Measurements from ENCODE around the gene SYNGR3.

The SYNGR3 gene

GRCh38 chr16:1968146-1968953, 21.4 kb upstream of the SYNGR3 start:
- Histone ChIP-seq H3K9me3 (ENCODE audit: low read length) (no peaks in the 10 kb centered on the region), H3K36me3 (ENCODE audit: insufficient read depth, low read length) (peaks cover 12% of the 10 kb centered on the region), H3K4me3 (ENCODE audit: low read depth, low read length, poor library complexity, severe bottlenecking) (no peak overlapping the region), H3K27ac (ENCODE audit: low read depth, low read length, poor library complexity, severe bottlenecking) (no peak overlapping the region), H3K9ac (ENCODE audit: low read length) (no peak overlapping the region), H2AFZ (ENCODE audit: low read length) (no peak overlapping the region), H3K27me3 (ENCODE audit: insufficient read depth, low read length) (no peaks in the 10 kb centered on the region), H4K20me1 (ENCODE audit: insufficient read depth, low read length) (no peaks in the 10 kb centered on the region), H3F3A (ENCODE audit: insufficient read depth, low read length) (peaks cover 4% of the 10 kb centered on the region), H3K9me2 (ENCODE audit: low read depth, low read length) (no peaks in the 10 kb centered on the region), H3K4me2 (ENCODE audit: low read length) (no peak overlapping the region), H3K4me1 (ENCODE audit: insufficient read depth, low read length, severe bottlenecking) (peaks cover 35% of the 10 kb centered on the region), H3K79me2 (ENCODE audit: insufficient read depth, low read length) (peaks cover 20% of the 10 kb centered on the region)
- TF ChIP-seq CTCF (IDR thresholded peaks at IDR 0.05; ENCODE audit: low read length): no peak
- no peak for TF ChIP-seq EZH2 (IDR thresholded peaks at IDR 0.05; ENCODE audit: borderline replicate concordance, low read length)

DNA sequence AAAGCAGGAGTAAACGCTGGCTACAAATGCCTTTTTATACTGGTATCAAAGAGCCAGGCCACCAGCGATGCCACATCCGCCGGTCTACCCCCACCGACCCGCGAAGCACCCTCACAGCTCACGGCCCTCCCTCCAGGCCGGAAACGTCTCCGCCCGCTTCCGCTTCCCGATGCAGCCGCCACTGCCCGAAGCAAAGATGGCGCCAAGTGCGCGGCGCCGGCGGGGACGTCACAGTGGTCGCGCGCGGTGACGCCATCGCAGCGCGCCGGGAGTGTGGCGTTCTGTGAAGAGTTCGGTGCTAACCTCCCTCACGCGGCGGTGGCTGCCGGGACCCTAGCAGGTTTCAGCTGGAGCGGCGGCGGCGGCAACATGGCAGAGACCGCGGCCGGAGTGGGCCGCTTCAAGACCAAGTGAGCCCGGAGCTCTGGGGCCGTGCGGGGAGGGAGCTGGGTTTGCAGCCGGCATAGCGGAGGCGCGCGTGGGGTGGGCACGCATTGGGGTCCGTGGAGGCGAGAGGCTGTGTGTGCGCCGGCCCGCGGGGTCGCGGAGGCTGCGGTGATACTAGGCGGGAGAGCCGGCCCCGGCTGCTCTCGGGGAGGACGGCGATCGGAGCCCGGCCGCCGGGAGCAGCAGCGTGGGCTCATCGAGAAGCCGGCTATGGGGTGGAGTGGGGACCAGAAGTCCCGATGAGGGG, 17.8 kb upstream of the SYNGR3 start, which contains the start of gene TBL3:
TBL3 (plus strand) TSS at position 258 of the 694 bp plus-strand sequence; CDS start at position 370, 112 bp downstream.
- TF ChIP-seq EZH2 (IDR thresholded peaks at IDR 0.05; ENCODE audit: borderline replicate concordance, low read length) (no peak), CTCF (IDR thresholded peaks at IDR 0.05; ENCODE audit: low read length) (no peak)
- no peaks in the 10 kb centered on the region for H3K9me3 ChIP-seq (ENCODE audit: low read length)
- H3K4me2 ChIP-seq (ENCODE audit: low read length): peak within 1 kb of the TSS; percentile 86
- no peaks in the 10 kb centered on the region for H3F3A ChIP-seq (ENCODE audit: insufficient read depth, low read length)
- H2AFZ ChIP-seq (ENCODE audit: low read length): no peak within 1 kb of the TSS
- peak within 1 kb of the TSS; percentile 84 for H3K27ac ChIP-seq (ENCODE audit: low read depth, low read length, poor library complexity, severe bottlenecking)
- H3K9ac ChIP-seq (ENCODE audit: low read length): peak within 1 kb of the TSS; percentile 81
- H3K4me3 ChIP-seq (ENCODE audit: low read depth, low read length, poor library complexity, severe bottlenecking): peak within 1 kb of the TSS; percentile 95
- H3K9me2 ChIP-seq (ENCODE audit: low read depth, low read length): no peaks in the 10 kb centered on the region
- no peaks in the 10 kb centered on the region for H4K20me1 ChIP-seq (ENCODE audit: insufficient read depth, low read length)
- H3K27me3 ChIP-seq (ENCODE audit: insufficient read depth, low read length): no peaks in the 10 kb centered on the region
- peaks cover 29% of the 10 kb centered on the region for H3K36me3 ChIP-seq (ENCODE audit: insufficient read depth, low read length)
- peaks cover 4% of the 10 kb centered on the region; the same call in 1 of the 2 replicates for H3K79me2 ChIP-seq (ENCODE audit: insufficient read depth, low read length)
- H3K4me1 ChIP-seq (ENCODE audit: insufficient read depth, low read length, severe bottlenecking): peaks cover 27% of the 10 kb centered on the region

- H3K4me2 ChIP-seq (ENCODE audit: low read length): peak overlapping the region; percentile 86
- peak overlapping the region; percentile 81 for H3K9ac ChIP-seq (ENCODE audit: low read length)
- H3K27me3 ChIP-seq (ENCODE audit: insufficient read depth, low read length): no peaks in the 10 kb centered on the region
- peaks cover 34% of the 10 kb centered on the region for H3K36me3 ChIP-seq (ENCODE audit: insufficient read depth, low read length)
- H3K4me1 ChIP-seq (ENCODE audit: insufficient read depth, low read length, severe bottlenecking): peaks cover 27% of the 10 kb centered on the region
- H3K27ac ChIP-seq (ENCODE audit: low read depth, low read length, poor library complexity, severe bottlenecking): no peak overlapping the region
- H2AFZ ChIP-seq (ENCODE audit: low read length): no peak overlapping the region
- no peaks in the 10 kb centered on the region for H3K9me2 ChIP-seq (ENCODE audit: low read depth, low read length)
- TF ChIP-seq EZH2 (IDR thresholded peaks at IDR 0.05; ENCODE audit: borderline replicate concordance, low read length) (no peak), CTCF (IDR thresholded peaks at IDR 0.05; ENCODE audit: low read length) (no peak)
- peak overlapping the region; percentile 95 for H3K4me3 ChIP-seq (ENCODE audit: low read depth, low read length, poor library complexity, severe bottlenecking)
- H3K9me3 ChIP-seq (ENCODE audit: low read length): no peaks in the 10 kb centered on the region
- H3F3A ChIP-seq (ENCODE audit: insufficient read depth, low read length): no peaks in the 10 kb centered on the region
- no peaks in the 10 kb centered on the region for H4K20me1 ChIP-seq (ENCODE audit: insufficient read depth, low read length)
- peaks cover 4% of the 10 kb centered on the region; the same call in 1 of the 2 replicates for H3K79me2 ChIP-seq (ENCODE audit: insufficient read depth, low read length)
Measured at GRCh38 chr16:1972490-1972877, 17.3 kb upstream of the SYNGR3 start.

Data from OCI-LY1 (cell line).